Type B pancreatic cell (in vitro differentiated cells): ENCODE data around the gene CENPF. TPM values are rescaled to one million over a fixed set of nuclear protein-coding genes. Genes with fewer than 3 reads are reported as not detected.

ENCODE experiments used
- DNase-seq: peaks from one replicate; pipeline ENCODE4 v3.0.0; 2021; ENCODE audit warnings: mixed read lengths; ENCODE audit not compliant: unreplicated experiment; ENCODE audit errors: extremely low spot score
- H3K27ac Mint-ChIP-seq: 2 replicates; pipeline ENCODE4 v1.8.0; 2021; ENCODE audit warnings: mild to moderate bottlenecking, mixed read lengths
- H3K27me3 Mint-ChIP-seq: 2 replicates; pipeline ENCODE4 v1.8.0; 2021; ENCODE audit warnings: mixed read lengths
- H3K36me3 Mint-ChIP-seq: 2 replicates; pipeline ENCODE4 v1.8.0; 2021; ENCODE audit warnings: mixed read lengths
- H3K4me1 Mint-ChIP-seq: one replicate; pipeline ENCODE4 v1.8.0; 2021; ENCODE audit warnings: mixed read lengths; ENCODE audit not compliant: unreplicated experiment
- H3K4me3 Mint-ChIP-seq: 2 replicates; pipeline ENCODE4 v1.8.0; 2021; ENCODE audit warnings: mild to moderate bottlenecking, mixed read lengths
- H3K9me3 Mint-ChIP-seq: 2 replicates; pipeline ENCODE4 v1.8.0; 2021; ENCODE audit warnings: mixed read lengths
- long read RNA-seq: library from polyadenylated mRNA; unstranded; transcript quantifications from one replicate; pipeline ENCODE4 v2.0.0, GENCODE V29; 2020
- total RNA-seq: library from RNA; stranded (reverse); gene quantifications from 2 replicates; pipeline ENCODE4 v1.2.1, GENCODE V29; 2021; ENCODE audit warnings: low replicate concordance
- TF ChIP-seq, protein P1 (sequence below): fragments of 200-600 bp; sonication (generic); conservative IDR thresholded peaks from 2 replicates; pipeline ENCODE4 v1.5.0; 2021; ENCODE audit warnings: antibody characterized with exemption, mild to moderate bottlenecking

CENPF gene
- 30.6 and 141 TPM in 2 replicates for total RNA-seq
- long read RNA-seq, partial matches to known transcripts = 58 of 62 reads
- long read RNA-seq, other reads (novel, unspliced or antisense) = 3 of 62 reads

GRCh38 chr1:214602764-214603657 lies at the start of gene CENPF:
TSS of gene CENPF (plus strand) at chr1:214603195. CDS start at chr1:214613755, 10,560 bp downstream.
- TF ChIP-seq, protein P1, sequence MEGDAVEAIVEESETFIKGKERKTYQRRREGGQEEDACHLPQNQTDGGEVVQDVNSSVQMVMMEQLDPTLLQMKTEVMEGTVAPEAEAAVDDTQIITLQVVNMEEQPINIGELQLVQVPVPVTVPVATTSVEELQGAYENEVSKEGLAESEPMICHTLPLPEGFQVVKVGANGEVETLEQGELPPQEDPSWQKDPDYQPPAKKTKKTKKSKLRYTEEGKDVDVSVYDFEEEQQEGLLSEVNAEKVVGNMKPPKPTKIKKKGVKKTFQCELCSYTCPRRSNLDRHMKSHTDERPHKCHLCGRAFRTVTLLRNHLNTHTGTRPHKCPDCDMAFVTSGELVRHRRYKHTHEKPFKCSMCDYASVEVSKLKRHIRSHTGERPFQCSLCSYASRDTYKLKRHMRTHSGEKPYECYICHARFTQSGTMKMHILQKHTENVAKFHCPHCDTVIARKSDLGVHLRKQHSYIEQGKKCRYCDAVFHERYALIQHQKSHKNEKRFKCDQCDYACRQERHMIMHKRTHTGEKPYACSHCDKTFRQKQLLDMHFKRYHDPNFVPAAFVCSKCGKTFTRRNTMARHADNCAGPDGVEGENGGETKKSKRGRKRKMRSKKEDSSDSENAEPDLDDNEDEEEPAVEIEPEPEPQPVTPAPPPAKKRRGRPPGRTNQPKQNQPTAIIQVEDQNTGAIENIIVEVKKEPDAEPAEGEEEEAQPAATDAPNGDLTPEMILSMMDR = peak; percentile 53
- Mint-ChIP-seq H3K4me1 (peaks cover 13% of the 10 kb centered on the region), H3K36me3 (no peaks in the 10 kb centered on the region), H3K27ac (peak within 1 kb of the TSS; percentile 82), H3K4me3 (peak within 1 kb of the TSS; percentile 97), H3K27me3 (no peaks in the 10 kb centered on the region), H3K9me3 (no peaks in the 10 kb centered on the region)
- peak; percentile 94 for DNase-seq

DNA sequence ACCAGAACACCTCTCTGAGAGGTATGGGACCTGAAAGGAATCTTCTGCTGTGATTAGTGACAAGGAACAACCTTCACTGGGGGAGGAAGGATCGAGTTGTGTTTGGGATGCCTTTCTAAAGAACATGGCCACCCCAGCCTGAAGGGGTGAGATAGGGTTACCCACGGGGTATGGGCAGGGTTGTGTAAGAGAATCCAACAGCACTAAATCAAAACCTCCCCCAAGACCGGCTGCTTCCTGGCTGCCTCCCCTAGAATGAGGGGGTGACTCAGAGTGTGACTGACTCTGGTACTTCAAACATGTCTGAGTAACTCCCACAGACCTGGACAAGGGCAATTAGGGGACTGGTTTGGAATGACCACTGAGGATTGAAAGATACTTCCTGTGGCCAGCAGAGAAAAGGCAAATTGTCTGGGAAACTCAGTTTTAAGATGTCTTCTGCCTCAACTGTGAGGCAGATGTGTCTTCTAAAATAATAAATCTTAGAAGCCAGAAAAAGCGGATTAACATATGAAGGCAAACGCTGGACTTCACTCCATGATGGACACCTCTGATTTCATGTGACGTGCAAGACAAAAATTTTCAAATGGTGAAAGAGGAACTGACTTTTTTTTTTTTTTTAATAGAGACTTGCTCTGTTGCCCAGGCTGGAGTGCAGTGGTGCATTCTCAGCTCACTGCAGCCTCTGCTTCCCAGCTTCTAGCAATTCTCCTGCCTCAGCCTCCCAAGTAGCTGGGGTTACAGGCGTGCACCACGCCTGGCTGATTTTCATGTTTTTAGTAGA lies 44.9 kb upstream of the CENPF start:
- DNase-seq = no peak
- Mint-ChIP-seq H3K4me3 (no peak overlapping the region), H3K36me3 (no peaks in the 10 kb centered on the region), H3K27me3 (no peaks in the 10 kb centered on the region), H3K9me3 (no peaks in the 10 kb centered on the region), H3K27ac (no peak overlapping the region), H3K4me1 (no peaks in the 10 kb centered on the region)
- TF ChIP-seq, protein P1 = no peak

DNA sequence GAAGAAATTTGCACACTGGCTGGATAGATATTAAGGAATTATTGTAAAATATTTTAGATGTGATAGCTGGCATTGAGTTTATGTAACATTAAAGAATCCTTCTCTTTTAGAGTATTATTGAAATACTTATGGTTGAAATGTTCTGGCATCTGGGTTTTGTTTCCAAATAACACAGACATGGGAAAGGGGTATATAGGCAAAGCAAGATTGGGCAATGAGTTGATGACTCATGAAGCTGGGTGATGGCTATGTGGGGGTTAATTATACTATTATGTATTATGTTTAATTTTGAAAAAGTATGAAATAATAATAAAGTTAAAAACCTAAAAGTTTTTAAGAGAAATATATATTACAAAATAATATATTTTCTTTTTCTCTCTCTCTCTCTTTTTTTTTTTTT lies 39.1 kb upstream of the CENPF start:
- TF ChIP-seq, protein P1 = no peak
- H3K4me3 Mint-ChIP-seq = no peak overlapping the region
- H3K36me3 Mint-ChIP-seq = no peaks in the 10 kb centered on the region
- H3K9me3 Mint-ChIP-seq = no peaks in the 10 kb centered on the region
- H3K27ac Mint-ChIP-seq = no peak overlapping the region
- no peaks in the 10 kb centered on the region for H3K27me3 Mint-ChIP-seq
- no peaks in the 10 kb centered on the region for H3K4me1 Mint-ChIP-seq
- DNase-seq = no peak

DNA sequence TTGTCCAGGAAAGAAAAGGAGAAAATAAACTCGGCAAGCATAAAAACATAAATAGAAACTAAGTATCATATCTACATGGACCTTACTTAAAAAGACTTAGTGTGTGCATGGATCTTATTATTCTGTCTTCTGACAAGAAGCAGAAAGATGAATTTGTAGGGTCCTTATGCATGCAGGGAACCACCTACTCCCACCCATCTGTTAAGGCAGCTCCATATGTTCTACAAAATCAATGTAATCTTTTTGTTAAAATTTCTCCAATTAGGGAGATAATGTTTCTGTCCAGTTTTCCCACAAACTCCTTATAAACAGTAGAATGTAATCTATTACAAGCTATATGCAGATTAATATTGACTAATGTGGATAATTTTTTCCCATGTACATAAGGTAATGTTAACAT lies 37.7 kb upstream of the CENPF start:
- Mint-ChIP-seq H3K4me3 (no peak overlapping the region), H3K4me1 (no peaks in the 10 kb centered on the region), H3K36me3 (no peaks in the 10 kb centered on the region), H3K27me3 (no peaks in the 10 kb centered on the region), H3K9me3 (no peaks in the 10 kb centered on the region), H3K27ac (no peak overlapping the region)
- TF ChIP-seq, protein P1 = no peak
- no peak for DNase-seq

DNA sequence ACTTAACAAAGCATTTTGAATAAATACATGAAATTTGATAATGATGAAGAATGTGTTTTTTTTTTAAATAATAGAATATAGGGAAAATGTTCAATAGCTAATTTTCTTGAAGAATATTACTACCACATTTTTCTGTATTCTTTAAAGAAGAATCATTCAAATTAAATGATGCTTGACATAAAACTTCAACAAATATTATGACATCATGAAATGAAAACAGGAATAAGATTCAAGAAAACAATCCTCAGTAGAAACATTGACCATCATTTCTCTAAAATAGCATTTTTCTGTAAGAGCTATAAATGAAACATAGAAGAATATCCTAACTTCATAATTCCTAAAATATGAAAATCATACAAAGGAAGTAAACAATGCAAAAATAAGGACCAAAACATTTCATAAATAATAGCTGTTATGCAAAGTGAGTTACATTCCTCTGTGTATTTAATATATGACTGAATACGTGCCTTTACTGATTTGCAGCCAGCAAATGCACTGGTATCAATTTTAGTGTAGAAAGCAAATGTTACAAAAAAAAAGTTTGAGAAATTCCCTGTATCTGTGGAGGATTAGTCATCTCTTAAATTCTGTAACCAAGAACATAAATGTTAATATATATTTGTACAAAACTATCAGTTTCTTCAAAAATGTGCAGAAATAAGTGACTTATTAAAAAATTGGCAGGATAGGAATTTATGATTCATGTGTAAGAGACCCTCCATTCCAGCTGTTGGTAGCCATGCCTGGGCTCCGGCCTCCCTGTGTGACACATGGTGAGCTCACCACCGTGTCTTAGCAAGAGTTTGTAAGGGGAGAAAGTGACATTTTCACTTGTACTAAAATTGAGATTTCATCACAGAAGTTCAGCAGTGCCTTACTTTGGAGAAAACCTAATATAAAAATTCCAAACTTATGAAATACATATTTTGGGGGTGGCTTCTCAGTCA lies 36.6 kb upstream of the CENPF start:
- no peaks in the 10 kb centered on the region for H3K9me3 Mint-ChIP-seq
- H3K27me3 Mint-ChIP-seq = no peaks in the 10 kb centered on the region
- no peak overlapping the region for H3K4me3 Mint-ChIP-seq
- H3K27ac Mint-ChIP-seq = no peak overlapping the region
- TF ChIP-seq, protein P1 = no peak
- H3K4me1 Mint-ChIP-seq = no peaks in the 10 kb centered on the region
- no peaks in the 10 kb centered on the region for H3K36me3 Mint-ChIP-seq
- no peak for DNase-seq
